PC-3 (cell line): ENCODE measurements around the gene PTCH1. TPM values are rescaled to one million over a fixed set of nuclear protein-coding genes. Genes with fewer than 3 reads are reported as not detected.

Experiments
- ATAC-seq: fragments of 200-7000 bp; cut with Tn5 transposase; 2 replicates; pipeline ENCODE4 v1.9.1; 2020; ENCODE audit warnings: mild to moderate bottlenecking, moderate library complexity
- BruUV-seq: library from RNA; stranded (reverse); fragments of 400-500 nt; replicated peaks from 2 replicates; lab custom pipeline; 2021; lab: Mats Ljungman, UMichigan
- CTCF ChIA-PET: fragments of 300-600 bp; sonication (Branson Sonifier 250); formaldehyde crosslinking; loops from one replicate; lab custom pipeline; 2022; ENCODE audit warnings: antibody characterized with exemption; lab: Charles Lee
- POLR2A ChIA-PET: fragments of 300-600 bp; sonication (Branson Sonifier 250); formaldehyde crosslinking; loops from one replicate; lab custom pipeline; 2022; ENCODE audit warnings: antibody characterized with exemption; ENCODE audit not compliant: unreplicated experiment; lab: Charles Lee
- DNase-seq: peaks from one replicate; pipeline ENCODE4 v3.0.0-alpha.2; 2015
- H2AFZ ChIP-seq: fragments of 300-600 bp; sonication (generic); 2 replicates; pipeline ENCODE4 v1.6.0; 2016; ENCODE audit warnings: antibody characterized with exemption, low read length
- H3F3A ChIP-seq: fragments of 300-600 bp; sonication (generic); one replicate; pipeline ENCODE4 v1.6.0; 2017; ENCODE audit warnings: antibody characterized with exemption, low read length, control low read depth, mild to moderate bottlenecking; ENCODE audit not compliant: unreplicated experiment
- H3K27ac ChIP-seq: fragments of 300-600 bp; sonication (generic); 2 replicates; pipeline ENCODE4 v1.5.1; 2016; ENCODE audit warnings: mild to moderate bottlenecking, low read length
- H3K27me3 ChIP-seq: fragments of 300-600 bp; sonication (generic); 2 replicates; pipeline ENCODE4 v1.6.1; 2016; ENCODE audit warnings: low read length, mixed read lengths
- H3K36me3 ChIP-seq: fragments of 300-600 bp; sonication (generic); 2 replicates; pipeline ENCODE4 v1.6.1; 2016; ENCODE audit warnings: low read depth, mixed run types, low read length, mixed read lengths
- H3K4me1 ChIP-seq: fragments of 300-600 bp; sonication (generic); 2 replicates; pipeline ENCODE4 v1.5.1; 2016; ENCODE audit warnings: low read length; ENCODE audit not compliant: insufficient read depth
- H3K4me2 ChIP-seq: fragments of 300-600 bp; sonication (generic); 2 replicates; pipeline ENCODE4 v1.6.0; 2016; ENCODE audit warnings: low read length
- H3K4me3 ChIP-seq: fragments of 300-600 bp; sonication (generic); 2 replicates; pipeline ENCODE4 v1.5.1; 2016; ENCODE audit warnings: mild to moderate bottlenecking, low read length, mixed read lengths
- H3K79me2 ChIP-seq: fragments of 300-600 bp; sonication (generic); 2 replicates; pipeline ENCODE4 v1.6.1; 2017; ENCODE audit warnings: low read length, mixed read lengths
- H3K9ac ChIP-seq: fragments of 300-600 bp; sonication (generic); 2 replicates; pipeline ENCODE4 v1.6.0; 2016; ENCODE audit warnings: mild to moderate bottlenecking, low read length
- H3K9me2 ChIP-seq: fragments of 300-600 bp; sonication (generic); replicated peaks from 2 replicates; pipeline ENCODE4 v1.6.1; 2016; ENCODE audit warnings: mixed run types, low read length, mixed read lengths
- H3K9me3 ChIP-seq: fragments of 300-600 bp; sonication (generic); 2 replicates; pipeline ENCODE4 v1.6.1; 2016; ENCODE audit warnings: low read length, mixed read lengths
- H4K20me1 ChIP-seq: fragments of 300-600 bp; sonication (generic); 2 replicates; pipeline ENCODE4 v1.6.1; 2016; ENCODE audit warnings: low read length, mixed read lengths
- EZH2 ChIP-seq: fragments of 300-600 bp; sonication (generic); IDR thresholded peaks from one replicate; pipeline ENCODE4 v1.6.1; 2017; ENCODE audit warnings: antibody characterized with exemption, mild to moderate bottlenecking, low read length; ENCODE audit not compliant: unreplicated experiment
- EZH2phosphoT487 ChIP-seq: fragments of 300-600 bp; sonication (generic); IDR thresholded peaks from 2 replicates; pipeline ENCODE4 v1.6.1; 2018; ENCODE audit warnings: mild to moderate bottlenecking, antibody characterized with exemption, low read length, borderline replicate concordance
- intact Hi-C: fragments of 100-400 bp; cut with micrococcal nuclease; formaldehyde crosslinking; loops from 2 replicates; pipeline ENCODE4 v1.9.0; 2023
- total RNA-seq: library from RNA; depleted of rRNA; stranded (reverse); fragments of >200 nt; gene quantifications from 2 replicates; pipeline ENCODE4 v1.2.3, GENCODE V29; 2014
- TF ChIP-seq, protein P1 (sequence below): fragments of 300-600 bp; sonication (generic); conservative IDR thresholded peaks from 2 replicates; pipeline ENCODE4 v1.5.1; 2017; ENCODE audit warnings: antibody characterized with exemption, low read depth, mild to moderate bottlenecking, low read length

Gene PTCH1
- total RNA-seq, 1 experiment from 2014 or later = 0.77 TPM

GRCh38 chr9:95419444-95419843, 97.3 kb downstream of the PTCH1 start:
- H3K27me3 ChIP-seq = no peaks in the 10 kb centered on the region
- H3F3A ChIP-seq = no peaks in the 10 kb centered on the region
- no peaks in the 10 kb centered on the region for H4K20me1 ChIP-seq
- no peak overlapping the region for H3K4me2 ChIP-seq
- no peaks in the 10 kb centered on the region for H3K9me2 ChIP-seq
- no peak overlapping the region for H3K9ac ChIP-seq
- DNase-seq = no peak
- BruUV-seq = no TSS peak
- H3K4me1 ChIP-seq = no peaks in the 10 kb centered on the region
- no peak overlapping the region for H3K27ac ChIP-seq
- no peak overlapping the region for H3K4me3 ChIP-seq
- no peak overlapping the region for H2AFZ ChIP-seq
- ChIA-PET CTCF (no interaction called here), POLR2A (no interaction called here)
- ATAC-seq = no peak
- H3K9me3 ChIP-seq = no peaks in the 10 kb centered on the region
- no peaks in the 10 kb centered on the region for H3K79me2 ChIP-seq
- TF ChIP-seq, protein P1, sequence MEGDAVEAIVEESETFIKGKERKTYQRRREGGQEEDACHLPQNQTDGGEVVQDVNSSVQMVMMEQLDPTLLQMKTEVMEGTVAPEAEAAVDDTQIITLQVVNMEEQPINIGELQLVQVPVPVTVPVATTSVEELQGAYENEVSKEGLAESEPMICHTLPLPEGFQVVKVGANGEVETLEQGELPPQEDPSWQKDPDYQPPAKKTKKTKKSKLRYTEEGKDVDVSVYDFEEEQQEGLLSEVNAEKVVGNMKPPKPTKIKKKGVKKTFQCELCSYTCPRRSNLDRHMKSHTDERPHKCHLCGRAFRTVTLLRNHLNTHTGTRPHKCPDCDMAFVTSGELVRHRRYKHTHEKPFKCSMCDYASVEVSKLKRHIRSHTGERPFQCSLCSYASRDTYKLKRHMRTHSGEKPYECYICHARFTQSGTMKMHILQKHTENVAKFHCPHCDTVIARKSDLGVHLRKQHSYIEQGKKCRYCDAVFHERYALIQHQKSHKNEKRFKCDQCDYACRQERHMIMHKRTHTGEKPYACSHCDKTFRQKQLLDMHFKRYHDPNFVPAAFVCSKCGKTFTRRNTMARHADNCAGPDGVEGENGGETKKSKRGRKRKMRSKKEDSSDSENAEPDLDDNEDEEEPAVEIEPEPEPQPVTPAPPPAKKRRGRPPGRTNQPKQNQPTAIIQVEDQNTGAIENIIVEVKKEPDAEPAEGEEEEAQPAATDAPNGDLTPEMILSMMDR = no peak
- no peak for TF ChIP-seq EZH2phosphoT487
- TF ChIP-seq EZH2 = no peak
- peaks cover 19% of the 10 kb centered on the region for H3K36me3 ChIP-seq
- intact Hi-C loops = no loop called here

DNA sequence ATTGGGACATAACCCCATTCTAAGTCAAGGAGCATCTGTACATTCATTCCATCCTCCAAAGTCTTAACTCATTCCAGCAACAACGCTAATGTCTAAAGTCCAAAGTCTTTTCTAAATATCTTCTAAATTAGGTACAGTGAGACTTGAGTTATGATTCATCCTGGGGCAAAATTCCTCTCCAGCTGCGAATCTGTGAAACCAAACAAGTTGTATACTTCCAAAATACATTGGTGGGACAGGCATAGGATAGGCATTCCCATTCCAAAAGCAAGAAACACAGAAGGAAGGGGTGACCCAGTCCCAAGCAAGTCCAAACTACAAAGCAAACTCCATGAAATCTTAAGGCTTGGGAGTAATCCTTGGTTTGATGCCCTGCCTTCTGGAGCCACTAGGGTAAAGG, 101.6 kb downstream of the PTCH1 start:
- CTCF ChIA-PET = no interaction called here
- no peaks in the 10 kb centered on the region for H3K4me1 ChIP-seq
- H3K4me3 ChIP-seq = no peak overlapping the region
- intact Hi-C loops = no loop called here
- no peaks in the 10 kb centered on the region for H3K9me2 ChIP-seq
- no peaks in the 10 kb centered on the region for H3F3A ChIP-seq
- POLR2A ChIA-PET = no interaction called here
- no peaks in the 10 kb centered on the region for H3K27me3 ChIP-seq
- no peak overlapping the region for H2AFZ ChIP-seq
- BruUV-seq = no TSS peak
- H3K79me2 ChIP-seq = no peaks in the 10 kb centered on the region
- no peaks in the 10 kb centered on the region for H3K36me3 ChIP-seq
- TF ChIP-seq EZH2phosphoT487 (no peak), EZH2 (no peak)
- DNase-seq (no peak), ATAC-seq (no peak)
- no peaks in the 10 kb centered on the region for H4K20me1 ChIP-seq
- no peaks in the 10 kb centered on the region for H3K9me3 ChIP-seq
- no peak overlapping the region for H3K9ac ChIP-seq
- H3K4me2 ChIP-seq = no peak overlapping the region
- H3K27ac ChIP-seq = no peak overlapping the region

- intact Hi-C loops = no loop called here
- Histone ChIP-seq H4K20me1 (no peaks in the 10 kb centered on the region), H3K27ac (no peak overlapping the region), H3K4me2 (no peak overlapping the region), H2AFZ (no peak overlapping the region), H3K27me3 (no peaks in the 10 kb centered on the region), H3K4me1 (no peaks in the 10 kb centered on the region; the same call in 1 of the 2 replicates), H3K9me3 (no peaks in the 10 kb centered on the region), H3K79me2 (no peaks in the 10 kb centered on the region), H3F3A (no peaks in the 10 kb centered on the region), H3K9me2 (no peaks in the 10 kb centered on the region), H3K9ac (no peak overlapping the region), H3K36me3 (no peaks in the 10 kb centered on the region), H3K4me3 (no peak overlapping the region)
- DNase-seq = no peak
- ATAC-seq = no peak
- ChIA-PET CTCF (no interaction called here), POLR2A (no interaction called here)
- TF ChIP-seq, protein P1 = no peak
- no peak for TF ChIP-seq EZH2
- BruUV-seq = no TSS peak
Observed at GRCh38 chr9:95413793-95414192, 103.0 kb downstream of the PTCH1 start.
